ENCODE measurements around the gene TMEM247. TPM values are rescaled to one million over a fixed set of nuclear protein-coding genes. Genes with fewer than 3 reads are reported as not detected.
A peak's percentile ranks its signal among the peaks of the same experiment; 100 is the strongest.

The TMEM247 gene
- total RNA-seq, 4 donors from 2014 or later = not detected

DNA sequence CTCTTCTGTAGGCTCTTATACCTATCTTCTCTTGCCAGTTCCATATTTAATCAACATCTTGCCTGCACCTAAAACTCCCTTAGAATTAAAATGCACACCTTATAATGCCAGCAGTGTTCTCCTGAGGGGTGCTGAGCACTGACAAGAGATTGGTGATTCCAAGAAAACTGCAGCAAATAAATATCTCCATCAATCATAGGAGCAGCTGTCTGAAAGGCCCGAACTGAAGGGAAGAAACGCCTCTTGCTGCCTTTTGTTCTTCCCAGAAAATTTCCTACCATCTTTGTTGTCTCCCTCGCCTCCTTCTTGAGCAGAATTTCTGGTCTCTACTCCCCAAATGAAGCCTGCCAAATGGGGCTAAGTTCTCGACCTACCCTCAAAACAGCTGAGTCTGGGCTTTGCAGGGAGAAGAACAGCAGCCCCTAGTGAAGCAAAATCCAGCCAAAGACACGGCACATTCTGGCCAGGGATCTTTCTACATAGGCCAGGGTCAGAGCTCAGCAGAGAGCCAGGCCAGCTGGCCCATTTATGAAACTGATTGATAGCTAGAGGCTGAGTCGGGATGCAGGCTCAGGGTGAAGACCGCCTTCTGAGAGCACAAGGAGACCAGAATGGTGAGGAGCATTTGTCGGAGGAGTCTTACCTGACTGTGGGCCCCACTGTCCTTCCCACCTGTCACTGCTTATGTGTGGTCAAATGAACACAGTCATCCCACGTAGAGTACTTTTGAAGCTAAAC is 20.4 kb upstream of the TMEM247 start:
- intact Hi-C loops (cut with DNase I; ENCODE audit: low total_unique reads) = no loop called here
- no peak for DNase-seq (ENCODE audit: low spot score in 2 of 2)
- no peak overlapping the region for H3K4me3 ChIP-seq (ENCODE audit: low read depth, poor library complexity, severe bottlenecking)
- TF ChIP-seq POLR2A (IDR thresholded peaks at IDR 0.05) = no peak
- TF ChIP-seq, protein P1, sequence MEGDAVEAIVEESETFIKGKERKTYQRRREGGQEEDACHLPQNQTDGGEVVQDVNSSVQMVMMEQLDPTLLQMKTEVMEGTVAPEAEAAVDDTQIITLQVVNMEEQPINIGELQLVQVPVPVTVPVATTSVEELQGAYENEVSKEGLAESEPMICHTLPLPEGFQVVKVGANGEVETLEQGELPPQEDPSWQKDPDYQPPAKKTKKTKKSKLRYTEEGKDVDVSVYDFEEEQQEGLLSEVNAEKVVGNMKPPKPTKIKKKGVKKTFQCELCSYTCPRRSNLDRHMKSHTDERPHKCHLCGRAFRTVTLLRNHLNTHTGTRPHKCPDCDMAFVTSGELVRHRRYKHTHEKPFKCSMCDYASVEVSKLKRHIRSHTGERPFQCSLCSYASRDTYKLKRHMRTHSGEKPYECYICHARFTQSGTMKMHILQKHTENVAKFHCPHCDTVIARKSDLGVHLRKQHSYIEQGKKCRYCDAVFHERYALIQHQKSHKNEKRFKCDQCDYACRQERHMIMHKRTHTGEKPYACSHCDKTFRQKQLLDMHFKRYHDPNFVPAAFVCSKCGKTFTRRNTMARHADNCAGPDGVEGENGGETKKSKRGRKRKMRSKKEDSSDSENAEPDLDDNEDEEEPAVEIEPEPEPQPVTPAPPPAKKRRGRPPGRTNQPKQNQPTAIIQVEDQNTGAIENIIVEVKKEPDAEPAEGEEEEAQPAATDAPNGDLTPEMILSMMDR (IDR thresholded peaks at IDR 0.05) = no peak
- WGBS, 2 donors = 78 to 83% methylated on average over 9 of the region's 9 CpGs

DNA sequence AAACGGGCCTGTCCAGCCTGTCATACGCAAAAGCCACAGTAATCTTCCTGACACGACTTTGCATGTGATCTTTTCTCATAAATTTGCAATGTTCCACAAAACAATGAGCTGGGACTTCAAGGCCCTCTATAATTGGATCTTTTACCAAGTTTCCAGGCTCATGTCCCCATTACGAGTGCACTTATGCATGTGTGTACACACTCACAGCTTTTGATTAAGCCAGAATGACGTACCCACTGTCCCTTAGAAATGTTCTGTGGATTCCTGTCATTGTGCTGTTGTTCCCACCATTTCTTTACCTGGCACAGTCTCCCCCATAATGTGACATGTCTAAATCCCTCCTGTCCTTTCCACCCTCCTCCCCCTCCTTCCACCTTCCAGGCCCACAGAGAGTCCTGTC is 19.7 kb upstream of the TMEM247 start:
- no peak for TF ChIP-seq POLR2A (IDR thresholded peaks at IDR 0.05)
- TF ChIP-seq, protein P1 (IDR thresholded peaks at IDR 0.05) = no peak
- H3K4me3 ChIP-seq (ENCODE audit: low read depth, poor library complexity, severe bottlenecking) = no peak overlapping the region
- intact Hi-C loops (cut with DNase I; ENCODE audit: low total_unique reads) = no loop called here
- DNase-seq (ENCODE audit: low spot score in 2 of 2) = no peak
- 56 to 69% methylated on average over 5 of the region's 5 CpGs for WGBS, 2 donors

DNA sequence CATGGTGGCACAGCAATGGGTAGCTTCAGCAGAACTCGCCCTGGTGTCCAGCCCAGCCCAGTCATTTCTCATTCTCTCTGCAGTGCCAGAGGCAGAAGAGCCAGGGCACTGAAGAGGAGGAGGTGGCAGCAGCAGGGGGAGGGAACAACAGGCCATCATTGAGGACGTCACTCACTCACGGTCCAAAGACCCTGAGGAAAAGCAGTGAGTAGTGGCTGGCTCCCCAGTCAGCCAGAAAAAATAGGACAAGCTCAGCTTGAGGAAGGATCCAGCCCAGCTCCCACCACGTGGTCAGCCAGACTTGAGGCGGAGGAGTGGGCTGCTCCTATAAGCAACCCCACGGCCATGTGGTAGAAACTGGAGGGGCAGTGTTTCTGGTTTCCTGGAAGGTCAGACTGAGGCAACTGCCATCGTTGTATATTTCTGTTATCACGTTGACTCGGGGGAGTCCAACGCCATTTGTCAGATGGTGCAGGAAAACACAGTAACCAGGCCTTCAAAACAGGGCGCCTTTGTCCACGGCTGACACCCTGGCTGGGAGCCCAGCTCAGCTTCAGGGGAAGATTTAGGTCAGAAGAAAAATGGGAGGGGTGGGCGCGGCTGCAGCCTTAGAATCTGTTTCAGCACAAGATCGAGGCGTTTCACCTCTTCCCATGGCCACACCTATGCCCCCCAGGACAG is 19.0 kb upstream of the TMEM247 start:
- H3K4me3 ChIP-seq (ENCODE audit: low read depth, poor library complexity, severe bottlenecking) = no peak overlapping the region
- WGBS, 2 donors = 57 to 62% methylated on average over 16 of the region's 16 CpGs
- no peak for DNase-seq (ENCODE audit: low spot score in 2 of 2)
- TF ChIP-seq, protein P1 (IDR thresholded peaks at IDR 0.05) = no peak
- TF ChIP-seq POLR2A (IDR thresholded peaks at IDR 0.05) = no peak
- intact Hi-C loops (cut with DNase I; ENCODE audit: low total_unique reads) = no loop called here

DNA sequence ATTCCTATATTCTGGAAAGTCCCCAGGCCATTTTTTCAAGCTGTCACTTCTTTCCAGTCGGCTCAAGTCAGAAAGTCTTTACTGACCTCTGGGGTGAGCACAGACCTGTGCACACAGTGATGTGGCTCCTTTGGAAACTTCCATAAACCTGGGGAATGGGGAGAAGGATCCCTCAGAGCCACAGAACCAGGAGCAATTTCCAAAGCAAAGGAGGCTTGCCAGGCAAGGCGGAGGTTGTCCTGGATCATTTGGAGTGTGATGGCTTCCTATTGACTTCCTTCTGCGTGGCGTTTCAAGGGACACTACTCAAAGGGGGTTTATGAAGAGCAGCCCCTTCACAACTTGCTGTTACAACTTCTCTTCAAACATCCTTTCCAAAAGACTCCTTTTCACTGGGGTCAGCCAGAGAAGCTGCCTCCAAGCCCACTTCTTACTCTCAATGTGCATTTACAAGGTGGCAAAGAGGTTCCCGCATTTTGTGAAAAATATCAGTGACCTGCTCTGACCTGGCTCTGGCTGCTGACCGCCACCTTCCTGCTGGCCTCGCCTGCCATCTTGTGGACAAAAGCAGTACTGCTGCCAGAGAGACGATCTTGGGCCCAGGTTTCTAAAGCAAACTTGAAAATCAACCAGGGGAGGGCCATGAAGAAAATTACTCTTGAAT is 18.2 kb upstream of the TMEM247 start:
- DNase-seq (ENCODE audit: low spot score in 2 of 2) = peak; percentile 74 to 96
- 16 to 20% methylated on average over 8 of the region's 8 CpGs for WGBS, 2 donors
- TF ChIP-seq POLR2A (IDR thresholded peaks at IDR 0.05) = no peak
- TF ChIP-seq, protein P1 (IDR thresholded peaks at IDR 0.05) = peak; percentile 71 to 96 (median 82)
- intact Hi-C loops (cut with DNase I; ENCODE audit: low total_unique reads) = no loop called here
- H3K4me3 ChIP-seq (ENCODE audit: low read depth, poor library complexity, severe bottlenecking) = no peak overlapping the region

DNA sequence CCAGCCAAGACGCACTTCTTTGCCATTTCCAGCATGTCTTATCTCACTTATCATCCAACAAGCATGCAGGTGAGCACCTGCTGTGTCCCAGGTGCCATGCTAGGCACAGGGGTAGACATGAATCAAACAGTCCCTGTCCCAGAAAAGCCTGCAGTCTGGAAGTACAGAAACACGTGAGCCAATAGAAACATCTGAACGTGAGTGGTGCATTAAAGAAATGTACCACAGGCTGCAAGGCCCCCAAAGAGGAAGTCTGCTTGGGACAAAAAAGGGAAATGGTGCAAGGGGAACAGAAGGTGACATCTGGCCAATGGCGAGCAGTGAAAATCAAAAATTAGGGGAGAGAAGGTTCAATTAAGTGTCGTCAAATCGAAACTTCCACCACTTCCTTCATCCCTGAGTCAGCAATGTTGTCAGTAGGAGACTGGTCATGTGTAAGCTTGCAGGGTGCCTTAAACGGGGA is 17.6 kb upstream of the TMEM247 start:
- peak in 1 of 2 donors; percentile 24 for DNase-seq (ENCODE audit: low spot score in 2 of 2)
- WGBS, 2 donors = 29% methylated on average over 7 of the region's 7 CpGs
- TF ChIP-seq, protein P1 (IDR thresholded peaks at IDR 0.05) = no peak
- TF ChIP-seq POLR2A (IDR thresholded peaks at IDR 0.05) = no peak
- H3K4me3 ChIP-seq (ENCODE audit: low read depth, poor library complexity, severe bottlenecking) = no peak overlapping the region
- intact Hi-C loops (cut with DNase I; ENCODE audit: low total_unique reads) = no loop called here
